Fibroblast of skin of back (primary cell): ENCODE measurements around the gene DIP2A. TPM values are rescaled to one million over a fixed set of nuclear protein-coding genes. Genes with fewer than 3 reads are reported as not detected.

Source experiments
- DNase-seq: peaks from one replicate; pipeline ENCODE4 v3.0.0-alpha.2; 2013
- polyA plus RNA-seq, 2 experiments: library from polyadenylated mRNA; unstranded; fragments of 120-200 nt; gene quantifications; one replicate each; pipeline ENCODE4 v1.2.1, GENCODE V29; 2013; ENCODE audit not compliant: insufficient read length in 2 of 2

The DIP2A gene, protein sequence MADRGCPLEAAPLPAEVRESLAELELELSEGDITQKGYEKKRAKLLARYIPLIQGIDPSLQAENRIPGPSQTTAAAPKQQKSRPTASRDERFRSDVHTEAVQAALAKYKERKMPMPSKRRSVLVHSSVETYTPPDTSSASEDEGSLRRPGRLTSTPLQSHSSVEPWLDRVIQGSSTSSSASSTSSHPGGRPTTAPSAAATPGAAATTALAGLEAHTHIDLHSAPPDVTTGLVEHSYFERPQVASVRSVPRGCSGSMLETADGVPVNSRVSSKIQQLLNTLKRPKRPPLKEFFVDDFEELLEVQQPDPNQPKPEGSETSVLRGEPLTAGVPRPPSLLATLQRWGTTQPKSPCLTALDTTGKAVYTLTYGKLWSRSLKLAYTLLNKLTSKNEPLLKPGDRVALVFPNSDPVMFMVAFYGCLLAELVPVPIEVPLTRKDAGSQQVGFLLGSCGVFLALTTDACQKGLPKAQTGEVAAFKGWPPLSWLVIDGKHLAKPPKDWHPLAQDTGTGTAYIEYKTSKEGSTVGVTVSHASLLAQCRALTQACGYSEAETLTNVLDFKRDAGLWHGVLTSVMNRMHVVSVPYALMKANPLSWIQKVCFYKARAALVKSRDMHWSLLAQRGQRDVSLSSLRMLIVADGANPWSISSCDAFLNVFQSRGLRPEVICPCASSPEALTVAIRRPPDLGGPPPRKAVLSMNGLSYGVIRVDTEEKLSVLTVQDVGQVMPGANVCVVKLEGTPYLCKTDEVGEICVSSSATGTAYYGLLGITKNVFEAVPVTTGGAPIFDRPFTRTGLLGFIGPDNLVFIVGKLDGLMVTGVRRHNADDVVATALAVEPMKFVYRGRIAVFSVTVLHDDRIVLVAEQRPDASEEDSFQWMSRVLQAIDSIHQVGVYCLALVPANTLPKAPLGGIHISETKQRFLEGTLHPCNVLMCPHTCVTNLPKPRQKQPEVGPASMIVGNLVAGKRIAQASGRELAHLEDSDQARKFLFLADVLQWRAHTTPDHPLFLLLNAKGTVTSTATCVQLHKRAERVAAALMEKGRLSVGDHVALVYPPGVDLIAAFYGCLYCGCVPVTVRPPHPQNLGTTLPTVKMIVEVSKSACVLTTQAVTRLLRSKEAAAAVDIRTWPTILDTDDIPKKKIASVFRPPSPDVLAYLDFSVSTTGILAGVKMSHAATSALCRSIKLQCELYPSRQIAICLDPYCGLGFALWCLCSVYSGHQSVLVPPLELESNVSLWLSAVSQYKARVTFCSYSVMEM (N-terminal part only)
- polyA plus RNA-seq (2013, experiment 1 of 2; ENCODE audit: insufficient read length): 18.5 TPM
- polyA plus RNA-seq (2013, experiment 2 of 2; ENCODE audit: insufficient read length): 17.1 TPM

- DNase-seq: peak; percentile 97
These were observed at the start of gene DIP2A for GRCh38 chr21:46458315-46459023. TSS of gene DIP2A (plus strand) at chr21:46458891. CDS start at chr21:46459132, 241 bp downstream.

- no peak for DNase-seq
These were observed 48.9 kb upstream of the DIP2A start for GRCh38 chr21:46409641-46410406.

- no peak for DNase-seq
These were observed 48.2 kb upstream of the DIP2A start for GRCh38 chr21:46410516-46410915.

GRCh38 chr21:46411236-46411635 lies 47.5 kb upstream of the DIP2A start:
- DNase-seq: no peak

GRCh38 chr21:46411691-46412090 lies 47.0 kb upstream of the DIP2A start:
- no peak for DNase-seq

- no peak for DNase-seq
These were observed 45.9 kb upstream of the DIP2A start for GRCh38 chr21:46412521-46413364.

GRCh38 chr21:46413365-46413696 lies 45.4 kb upstream of the DIP2A start:
- no peak for DNase-seq

GRCh38 chr21:46414965-46415275 lies 43.8 kb upstream of the DIP2A start:
- no peak for DNase-seq

DNA sequence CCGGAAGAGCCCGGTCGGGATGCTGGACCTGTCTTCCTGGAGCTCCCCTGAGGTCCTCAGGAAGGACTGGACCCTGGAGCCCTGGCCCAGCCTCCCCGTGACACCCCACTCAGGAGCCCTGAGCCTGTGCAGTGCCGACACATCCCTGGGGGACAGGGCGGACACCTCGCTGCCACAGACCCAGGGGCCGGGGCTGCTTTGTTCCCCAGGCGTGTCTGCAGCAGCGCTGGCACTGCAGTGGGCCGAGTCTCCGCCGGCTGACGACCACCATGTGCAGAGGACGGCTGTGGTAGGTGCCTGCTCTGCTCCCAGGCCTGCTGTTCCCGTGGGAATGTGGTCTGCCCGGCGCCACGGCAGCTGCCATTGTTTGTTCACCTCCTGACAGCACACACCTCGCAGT lies 42.1 kb upstream of the DIP2A start:
- DNase-seq: no peak

- no peak for DNase-seq
These were observed 40.3 kb upstream of the DIP2A start for GRCh38 chr21:46418265-46418946.

DNA sequence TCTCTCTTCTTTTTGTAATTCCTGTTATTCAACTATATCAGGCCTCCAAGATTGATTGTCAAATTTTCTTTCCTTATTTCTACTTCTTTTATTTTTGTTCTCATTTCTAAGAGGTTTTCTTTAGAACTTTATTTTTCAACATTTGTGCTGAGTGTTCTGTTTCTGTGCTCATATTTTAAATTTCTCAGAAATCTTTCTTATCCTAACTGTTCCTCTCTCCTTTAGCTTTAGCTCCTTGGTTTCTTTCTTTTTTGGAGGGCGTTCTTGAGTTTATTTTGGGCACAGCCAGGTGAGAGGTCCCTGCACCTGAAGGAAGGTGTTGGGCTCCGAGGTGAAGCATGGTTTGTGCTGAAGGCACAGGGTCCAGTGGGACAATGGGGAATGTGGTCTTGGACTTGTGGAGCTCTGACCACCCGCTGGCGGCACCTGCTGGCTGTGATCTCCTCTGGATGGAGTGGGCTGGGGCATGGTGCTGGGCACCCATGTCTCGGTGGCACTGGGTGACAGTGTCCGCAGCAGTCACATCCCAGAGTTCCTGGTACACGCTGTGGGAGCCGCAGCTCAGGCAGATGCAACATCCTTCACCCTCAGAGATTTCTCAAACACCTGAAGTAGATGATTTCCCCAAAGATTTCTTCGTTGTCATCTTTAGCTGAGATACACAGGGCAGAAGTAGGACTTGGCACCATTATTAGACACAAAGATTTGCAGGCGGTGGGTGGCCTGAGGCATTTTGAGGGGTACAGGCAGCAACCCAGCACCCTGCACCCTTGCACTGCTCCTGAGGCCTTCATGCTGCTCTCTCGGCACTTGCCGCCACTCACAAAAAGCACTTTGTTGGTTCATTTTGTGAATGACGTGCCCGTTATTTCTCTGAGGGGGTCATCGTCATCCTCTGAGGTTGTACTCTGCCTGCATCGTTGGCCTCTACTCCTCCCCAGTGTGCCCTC lies 38.2 kb upstream of the DIP2A start:
- no peak for DNase-seq

DNA sequence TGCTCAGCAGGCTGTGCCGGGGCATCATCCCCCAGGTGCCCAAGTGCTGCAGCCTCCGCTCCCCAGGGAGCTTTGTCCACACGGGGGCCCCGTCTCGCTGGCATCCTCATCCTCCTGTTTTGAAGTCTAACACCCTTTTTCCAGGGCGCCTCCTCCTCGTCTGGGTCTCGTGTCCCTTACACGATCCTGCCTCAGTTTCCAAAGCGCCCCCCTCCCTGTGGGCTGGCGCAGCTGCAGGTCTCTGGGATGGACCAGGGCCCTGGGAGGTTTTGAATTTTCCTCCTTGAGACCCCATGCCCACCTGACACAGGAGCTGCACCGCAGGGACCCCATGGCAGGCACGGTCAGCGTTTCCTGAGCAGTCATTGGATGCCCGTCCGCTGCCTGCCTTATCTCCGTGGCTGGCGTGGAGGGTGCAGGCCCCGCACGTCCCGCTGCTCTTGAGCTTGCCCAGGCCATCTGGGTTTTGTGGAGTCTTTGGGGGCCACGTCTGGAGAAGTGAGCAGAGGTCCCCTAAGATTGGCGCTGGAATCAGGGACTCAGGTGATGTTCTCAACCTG lies 37.4 kb upstream of the DIP2A start:
- no peak for DNase-seq

GRCh38 chr21:46421756-46422555 lies 36.7 kb upstream of the DIP2A start:
- no peak for DNase-seq

DNA sequence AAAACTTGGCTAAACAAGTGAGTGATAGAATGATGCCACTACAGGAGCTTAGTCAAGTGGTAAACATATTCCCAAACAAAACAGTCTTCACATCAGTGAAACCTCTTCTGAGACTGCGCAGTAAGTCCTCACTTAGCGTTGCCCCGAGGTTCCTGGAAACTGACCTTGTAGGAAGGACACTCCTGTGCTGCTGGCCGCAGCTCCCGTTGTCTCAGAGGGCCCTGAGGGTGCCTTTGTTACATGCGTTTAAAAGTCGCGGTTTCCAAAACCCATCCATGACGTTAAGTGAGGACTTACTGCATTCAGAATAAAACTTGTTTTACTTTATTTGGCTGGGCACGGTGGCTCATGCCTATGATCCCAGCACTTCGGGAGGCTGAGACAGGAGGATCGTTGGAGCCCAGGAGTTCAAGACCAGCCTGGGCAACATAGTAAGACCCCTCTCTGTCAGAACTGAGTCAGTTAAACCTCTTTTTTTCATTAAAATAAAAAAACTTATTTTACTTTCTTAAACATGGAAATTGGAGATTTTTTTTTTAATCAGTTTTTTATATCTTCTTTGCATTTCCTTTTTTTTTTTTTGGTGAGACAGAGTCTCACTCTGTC lies 36.0 kb upstream of the DIP2A start:
- no peak for DNase-seq

GRCh38 chr21:46423546-46424038 lies 35.1 kb upstream of the DIP2A start:
- DNase-seq: no peak

GRCh38 chr21:46424039-46424591 lies 34.6 kb upstream of the DIP2A start:
- DNase-seq: no peak

- DNase-seq: no peak
These were observed 34.1 kb upstream of the DIP2A start for GRCh38 chr21:46424621-46425020.
